A673 (cell line): ENCODE measurements around the gene ATF3.

Experiments
- CTCF ChIP-seq: fragments of 300-800, 200-600 bp; sonication (generic); conservative IDR thresholded peaks from 2 replicates; pipeline ENCODE4 v1.5.1; 2017; ENCODE audit warnings: low read depth, mild to moderate bottlenecking, antibody characterized with exemption, low read length, moderate library complexity, mixed read lengths
- EZH2 ChIP-seq: fragments of 200-600 bp; sonication (generic); IDR thresholded peaks from 2 replicates; pipeline ENCODE4 v1.6.1; 2017; ENCODE audit warnings: borderline replicate concordance, low read depth, mild to moderate bottlenecking, mixed read lengths, antibody characterized with exemption, low read length; ENCODE audit not compliant: poor library complexity, severe bottlenecking

- TF ChIP-seq EZH2 (no peak), CTCF (no peak)
These were observed 33.4 kb downstream of the ATF3 start for GRCh38 chr1:212641956-212642355.
